ENCODE data around the gene CRYBG1. TPM values are rescaled to one million over a fixed set of nuclear protein-coding genes. Genes with fewer than 3 reads are reported as not detected.

CRYBG1 gene
- total and polyA plus RNA-seq, 2 of the 4 experiments (the other 2 are of a cell fraction): 0.38 to 1.1 TPM

DNA sequence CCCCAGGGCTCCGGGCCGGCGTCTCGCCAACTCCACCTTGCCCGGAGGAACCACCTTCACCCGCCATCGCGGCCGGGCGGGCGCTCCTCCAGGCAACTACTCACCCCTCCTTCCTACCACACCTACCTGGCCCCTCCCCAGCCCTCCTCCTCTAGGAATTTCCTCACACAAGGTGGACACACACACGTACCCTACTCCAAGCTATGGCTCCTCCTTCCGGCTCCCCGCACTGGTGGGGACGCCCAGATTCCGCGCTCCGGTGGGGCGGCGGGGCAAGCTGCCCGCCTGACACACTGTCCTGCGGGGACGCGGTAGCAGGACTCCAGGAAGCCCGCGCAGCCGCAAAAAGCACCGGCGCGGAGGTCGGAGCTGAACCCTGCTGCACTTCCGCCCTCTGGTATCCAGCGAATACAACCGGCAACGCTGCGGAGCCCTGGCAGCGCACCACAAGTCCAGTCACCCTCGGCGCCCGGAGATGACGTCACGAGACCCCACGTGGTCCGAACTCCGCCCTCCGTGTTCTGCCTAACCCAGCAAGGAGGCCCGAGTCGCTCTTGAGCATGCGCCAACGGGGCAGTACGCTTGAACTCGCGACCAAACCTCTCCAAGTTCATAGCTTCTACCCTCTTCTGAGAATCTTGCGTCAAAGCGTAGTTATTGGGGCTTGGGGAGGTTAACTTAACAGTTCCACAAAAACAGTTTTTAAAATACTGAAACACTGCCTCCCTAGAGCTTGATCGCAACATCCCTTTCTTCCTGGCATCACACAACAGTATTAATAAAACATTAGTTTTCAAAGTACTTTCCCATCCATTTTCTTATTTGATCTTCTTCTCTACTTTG is 35.0 kb upstream of the CRYBG1 start, which contains the start of gene ATG5 (continued):
- TF ChIP-seq RCOR1 (IDR thresholded peaks at IDR 0.05; ENCODE audit: insufficient replicate concordance, low read length): no peak
- TF ChIP-seq MXI1 (IDR thresholded peaks at IDR 0.05; ENCODE audit: borderline replicate concordance, low read depth, low read length): peak; percentile 80
- TF ChIP-seq POLR2A (IDR thresholded peaks at IDR 0.05; ENCODE audit: low read depth, low read length): peak; percentile 72; the same call in 1 of the 2 replicates
- peak; percentile 67 for TF ChIP-seq NFE2L2 (IDR thresholded peaks at IDR 0.05; ENCODE audit: low read depth, low read length)

Data from IMR-90 (cell line).